ENCODE data around the gene ZNF324. TPM values are rescaled to one million over a fixed set of nuclear protein-coding genes. Genes with fewer than 3 reads are reported as not detected.

ZNF324 gene
- total and polyA plus RNA-seq, 2 of the 13 experiments (the other 11 are each of a cell fraction or from before 2014, with no cell fraction given): 1.1 to 4.7 TPM

DNA sequence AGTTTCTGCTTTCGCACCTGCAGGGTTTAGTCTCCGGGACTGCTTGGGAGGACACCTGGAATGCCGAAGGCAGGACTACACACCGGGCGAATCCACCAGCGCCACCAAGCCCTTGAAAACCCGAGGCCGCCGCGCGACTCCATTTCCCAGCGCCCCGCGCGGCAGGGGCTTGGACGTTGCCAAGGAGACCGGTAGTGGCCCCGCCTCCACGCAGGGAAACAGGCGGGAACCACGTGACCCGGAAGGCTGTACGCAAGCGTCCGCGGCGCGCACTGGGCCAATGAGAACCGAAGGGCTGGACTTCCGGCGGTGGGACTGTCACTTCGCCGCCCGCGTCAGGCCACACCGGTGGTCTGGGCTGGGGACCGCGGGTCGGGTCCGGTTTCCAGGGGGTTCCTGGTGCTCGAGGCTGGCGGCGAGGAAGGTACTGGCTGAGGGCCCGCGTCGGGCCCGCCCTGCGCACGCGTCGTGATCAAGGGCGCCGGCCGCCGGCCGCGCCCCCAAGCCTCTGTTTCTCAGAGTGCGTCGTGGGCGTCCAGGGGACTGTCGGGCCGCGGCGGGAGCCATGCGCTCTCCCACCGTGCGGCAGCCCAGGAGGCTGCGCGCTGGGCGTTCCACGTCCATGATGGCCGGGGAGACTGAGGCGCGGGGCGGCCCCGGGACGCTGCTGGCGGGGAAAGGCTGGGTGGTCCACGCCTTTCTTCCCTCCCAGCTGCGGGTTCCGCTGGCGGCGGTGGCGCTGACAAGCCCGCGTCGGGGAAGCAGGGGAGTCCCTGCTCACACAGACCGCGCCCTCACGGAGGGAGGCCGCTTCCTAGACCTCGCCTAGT is at the start of gene ZNF324 (continued):
- TF ChIP-seq, protein P1, sequence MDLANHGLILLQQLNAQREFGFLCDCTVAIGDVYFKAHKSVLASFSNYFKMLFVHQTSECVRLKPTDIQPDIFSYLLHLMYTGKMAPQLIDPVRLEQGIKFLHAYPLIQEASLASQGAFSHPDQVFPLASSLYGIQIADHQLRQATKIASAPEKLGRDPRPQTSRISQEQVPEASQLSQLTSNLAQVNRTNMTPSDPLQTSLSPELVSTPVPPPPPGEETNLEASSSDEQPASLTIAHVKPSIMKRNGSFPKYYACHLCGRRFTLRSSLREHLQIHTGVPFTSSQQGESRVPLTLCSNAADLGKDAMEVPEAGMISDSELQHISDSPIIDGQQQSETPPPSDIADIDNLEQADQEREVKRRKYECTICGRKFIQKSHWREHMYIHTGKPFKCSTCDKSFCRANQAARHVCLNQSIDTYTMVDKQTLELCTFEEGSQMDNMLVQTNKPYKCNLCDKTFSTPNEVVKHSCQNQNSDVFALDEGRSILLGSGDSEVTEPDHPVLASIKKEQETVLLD (CRISPR knock-in tag; IDR thresholded peaks at IDR 0.05; ENCODE audit: low read depth): 0 out of 2 replicates have a peak, but pooled peaks have one; percentile 39
- TF ChIP-seq NR2C2 (CRISPR knock-in tag; IDR thresholded peaks at IDR 0.05; ENCODE audit: borderline replicate concordance): peak; percentile 78
- TF ChIP-seq, protein P2, sequence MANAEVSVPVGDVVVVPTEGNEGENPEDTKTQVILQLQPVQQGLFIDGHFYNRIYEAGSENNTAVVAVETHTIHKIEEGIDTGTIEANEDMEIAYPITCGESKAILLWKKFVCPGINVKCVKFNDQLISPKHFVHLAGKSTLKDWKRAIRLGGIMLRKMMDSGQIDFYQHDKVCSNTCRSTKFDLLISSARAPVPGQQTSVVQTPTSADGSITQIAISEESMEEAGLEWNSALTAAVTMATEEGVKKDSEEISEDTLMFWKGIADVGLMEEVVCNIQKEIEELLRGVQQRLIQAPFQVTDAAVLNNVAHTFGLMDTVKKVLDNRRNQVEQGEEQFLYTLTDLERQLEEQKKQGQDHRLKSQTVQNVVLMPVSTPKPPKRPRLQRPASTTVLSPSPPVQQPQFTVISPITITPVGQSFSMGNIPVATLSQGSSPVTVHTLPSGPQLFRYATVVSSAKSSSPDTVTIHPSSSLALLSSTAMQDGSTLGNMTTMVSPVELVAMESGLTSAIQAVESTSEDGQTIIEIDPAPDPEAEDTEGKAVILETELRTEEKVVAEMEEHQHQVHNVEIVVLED (CRISPR knock-in tag; IDR thresholded peaks at IDR 0.05; ENCODE audit: borderline replicate concordance): peak; percentile 95
- TF ChIP-seq PTBP1 (IDR thresholded peaks at IDR 0.05; ENCODE audit: low read depth, low read length, poor library complexity, severe bottlenecking): no peak
- TF ChIP-seq, protein P3, sequence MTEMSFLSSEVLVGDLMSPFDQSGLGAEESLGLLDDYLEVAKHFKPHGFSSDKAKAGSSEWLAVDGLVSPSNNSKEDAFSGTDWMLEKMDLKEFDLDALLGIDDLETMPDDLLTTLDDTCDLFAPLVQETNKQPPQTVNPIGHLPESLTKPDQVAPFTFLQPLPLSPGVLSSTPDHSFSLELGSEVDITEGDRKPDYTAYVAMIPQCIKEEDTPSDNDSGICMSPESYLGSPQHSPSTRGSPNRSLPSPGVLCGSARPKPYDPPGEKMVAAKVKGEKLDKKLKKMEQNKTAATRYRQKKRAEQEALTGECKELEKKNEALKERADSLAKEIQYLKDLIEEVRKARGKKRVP (CRISPR knock-in tag; IDR thresholded peaks at IDR 0.05): no peak
- no peak for TF ChIP-seq BRD4 (CRISPR knock-in tag; IDR thresholded peaks at IDR 0.05)
- TF ChIP-seq BORCS8-MEF2B (CRISPR knock-in tag; IDR thresholded peaks at IDR 0.05): no peak
- TF ChIP-seq ZFYVE20 (CRISPR knock-in tag; IDR thresholded peaks at IDR 0.05; ENCODE audit: borderline replicate concordance, low read depth): no peak
- TF ChIP-seq KLF6 (CRISPR knock-in tag; IDR thresholded peaks at IDR 0.05): no peak
- TF ChIP-seq, protein P4, sequence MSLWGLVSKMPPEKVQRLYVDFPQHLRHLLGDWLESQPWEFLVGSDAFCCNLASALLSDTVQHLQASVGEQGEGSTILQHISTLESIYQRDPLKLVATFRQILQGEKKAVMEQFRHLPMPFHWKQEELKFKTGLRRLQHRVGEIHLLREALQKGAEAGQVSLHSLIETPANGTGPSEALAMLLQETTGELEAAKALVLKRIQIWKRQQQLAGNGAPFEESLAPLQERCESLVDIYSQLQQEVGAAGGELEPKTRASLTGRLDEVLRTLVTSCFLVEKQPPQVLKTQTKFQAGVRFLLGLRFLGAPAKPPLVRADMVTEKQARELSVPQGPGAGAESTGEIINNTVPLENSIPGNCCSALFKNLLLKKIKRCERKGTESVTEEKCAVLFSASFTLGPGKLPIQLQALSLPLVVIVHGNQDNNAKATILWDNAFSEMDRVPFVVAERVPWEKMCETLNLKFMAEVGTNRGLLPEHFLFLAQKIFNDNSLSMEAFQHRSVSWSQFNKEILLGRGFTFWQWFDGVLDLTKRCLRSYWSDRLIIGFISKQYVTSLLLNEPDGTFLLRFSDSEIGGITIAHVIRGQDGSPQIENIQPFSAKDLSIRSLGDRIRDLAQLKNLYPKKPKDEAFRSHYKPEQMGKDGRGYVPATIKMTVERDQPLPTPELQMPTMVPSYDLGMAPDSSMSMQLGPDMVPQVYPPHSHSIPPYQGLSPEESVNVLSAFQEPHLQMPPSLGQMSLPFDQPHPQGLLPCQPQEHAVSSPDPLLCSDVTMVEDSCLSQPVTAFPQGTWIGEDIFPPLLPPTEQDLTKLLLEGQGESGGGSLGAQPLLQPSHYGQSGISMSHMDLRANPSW (CRISPR knock-in tag; IDR thresholded peaks at IDR 0.05; ENCODE audit: borderline replicate concordance): no peak
- no peak for TF ChIP-seq RXRA (CRISPR knock-in tag; IDR thresholded peaks at IDR 0.05)
- TF ChIP-seq, protein P5, sequence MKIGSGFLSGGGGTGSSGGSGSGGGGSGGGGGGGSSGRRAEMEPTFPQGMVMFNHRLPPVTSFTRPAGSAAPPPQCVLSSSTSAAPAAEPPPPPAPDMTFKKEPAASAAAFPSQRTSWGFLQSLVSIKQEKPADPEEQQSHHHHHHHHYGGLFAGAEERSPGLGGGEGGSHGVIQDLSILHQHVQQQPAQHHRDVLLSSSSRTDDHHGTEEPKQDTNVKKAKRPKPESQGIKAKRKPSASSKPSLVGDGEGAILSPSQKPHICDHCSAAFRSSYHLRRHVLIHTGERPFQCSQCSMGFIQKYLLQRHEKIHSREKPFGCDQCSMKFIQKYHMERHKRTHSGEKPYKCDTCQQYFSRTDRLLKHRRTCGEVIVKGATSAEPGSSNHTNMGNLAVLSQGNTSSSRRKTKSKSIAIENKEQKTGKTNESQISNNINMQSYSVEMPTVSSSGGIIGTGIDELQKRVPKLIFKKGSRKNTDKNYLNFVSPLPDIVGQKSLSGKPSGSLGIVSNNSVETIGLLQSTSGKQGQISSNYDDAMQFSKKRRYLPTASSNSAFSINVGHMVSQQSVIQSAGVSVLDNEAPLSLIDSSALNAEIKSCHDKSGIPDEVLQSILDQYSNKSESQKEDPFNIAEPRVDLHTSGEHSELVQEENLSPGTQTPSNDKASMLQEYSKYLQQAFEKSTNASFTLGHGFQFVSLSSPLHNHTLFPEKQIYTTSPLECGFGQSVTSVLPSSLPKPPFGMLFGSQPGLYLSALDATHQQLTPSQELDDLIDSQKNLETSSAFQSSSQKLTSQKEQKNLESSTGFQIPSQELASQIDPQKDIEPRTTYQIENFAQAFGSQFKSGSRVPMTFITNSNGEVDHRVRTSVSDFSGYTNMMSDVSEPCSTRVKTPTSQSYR (CRISPR knock-in tag; IDR thresholded peaks at IDR 0.05; ENCODE audit: borderline replicate concordance): no peak
- no peak for TF ChIP-seq GTF2F1 (IDR thresholded peaks at IDR 0.05; ENCODE audit: low read length)
- TF ChIP-seq, protein P6, sequence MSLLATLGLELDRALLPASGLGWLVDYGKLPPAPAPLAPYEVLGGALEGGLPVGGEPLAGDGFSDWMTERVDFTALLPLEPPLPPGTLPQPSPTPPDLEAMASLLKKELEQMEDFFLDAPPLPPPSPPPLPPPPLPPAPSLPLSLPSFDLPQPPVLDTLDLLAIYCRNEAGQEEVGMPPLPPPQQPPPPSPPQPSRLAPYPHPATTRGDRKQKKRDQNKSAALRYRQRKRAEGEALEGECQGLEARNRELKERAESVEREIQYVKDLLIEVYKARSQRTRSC (CRISPR knock-in tag; IDR thresholded peaks at IDR 0.05; ENCODE audit: low read depth): no peak
